Loucy (cell line): Measurements from ENCODE around the gene LMO2.

ENCODE experiments used
- H2AFZ ChIP-seq: fragments of 200-600 bp; sonication (generic); 2 replicates; pipeline ENCODE4 v1.6.0; 2016; ENCODE audit warnings: antibody characterized with exemption, mild to moderate bottlenecking, low read length, moderate library complexity
- H3F3A ChIP-seq: fragments of 200-600 bp; 2 replicates; pipeline ENCODE4 v1.6.0; 2016; ENCODE audit warnings: antibody characterized with exemption, low read depth, mild to moderate bottlenecking
- H3K27me3 ChIP-seq: fragments of 200-600 bp; sonication (generic); 2 replicates; pipeline ENCODE4 v1.6.1; 2014; ENCODE audit warnings: low read length, mild to moderate bottlenecking; ENCODE audit not compliant: insufficient read depth, poor library complexity, severe bottlenecking
- H3K36me3 ChIP-seq: fragments of 200-600 bp; sonication (generic); 2 replicates; pipeline ENCODE4 v1.6.1; 2016; ENCODE audit warnings: low read length; ENCODE audit not compliant: insufficient read depth
- H3K4me1 ChIP-seq: fragments of 200-600 bp; sonication (generic); 2 replicates; pipeline ENCODE4 v1.5.1; 2014; ENCODE audit warnings: low read length, mild to moderate bottlenecking; ENCODE audit not compliant: insufficient read depth, poor library complexity, severe bottlenecking
- H3K4me2 ChIP-seq: fragments of 200-600 bp; sonication (generic); 2 replicates; pipeline ENCODE4 v1.6.0; 2014; ENCODE audit warnings: antibody characterized with exemption, low read length, low read depth, mild to moderate bottlenecking; ENCODE audit not compliant: poor library complexity, severe bottlenecking
- H3K4me3 ChIP-seq: fragments of 200-600 bp; sonication (generic); 2 replicates; pipeline ENCODE4 v1.5.1; 2014; ENCODE audit warnings: low read length, mild to moderate bottlenecking, mixed read lengths; ENCODE audit not compliant: poor library complexity, severe bottlenecking
- H3K79me2 ChIP-seq: fragments of 200-600 bp; sonication (generic); 2 replicates; pipeline ENCODE4 v1.6.1; 2014; ENCODE audit warnings: low read length; ENCODE audit not compliant: insufficient read depth
- H3K9ac ChIP-seq: fragments of 200-600 bp; sonication (generic); 2 replicates; pipeline ENCODE4 v1.6.0; 2014; ENCODE audit warnings: mild to moderate bottlenecking, low read depth, low read length, moderate library complexity; ENCODE audit not compliant: poor library complexity, severe bottlenecking
- H3K9me2 ChIP-seq: fragments of 200-600 bp; sonication (generic); replicated peaks from 2 replicates; pipeline ENCODE4 v1.6.1; 2016; ENCODE audit warnings: low read depth, low read length, mixed read lengths
- H3K9me3 ChIP-seq: fragments of 200-600 bp; sonication (generic); 2 replicates; pipeline ENCODE4 v1.6.1; 2014; ENCODE audit warnings: mild to moderate bottlenecking, antibody characterized with exemption, low read length, low read depth; ENCODE audit not compliant: insufficient read depth
- H4K20me1 ChIP-seq: fragments of 200-600 bp; sonication (generic); 2 replicates; pipeline ENCODE4 v1.6.0; 2014; ENCODE audit warnings: antibody characterized with exemption, low read length, mild to moderate bottlenecking; ENCODE audit not compliant: insufficient read depth, poor library complexity, severe bottlenecking
- CTCF ChIP-seq: fragments of 200-600 bp; sonication (generic); conservative IDR thresholded peaks from 2 replicates; pipeline ENCODE4 v1.5.1; 2014; ENCODE audit warnings: mild to moderate bottlenecking, antibody characterized with exemption, low read length
- EZH2phosphoT487 ChIP-seq: fragments of 200-600 bp; IDR thresholded peaks from 2 replicates; pipeline ENCODE4 v1.6.1; 2018; ENCODE audit warnings: antibody characterized with exemption, mild to moderate bottlenecking, moderate library complexity, borderline replicate concordance

Gene LMO2

GRCh38 chr11:33935461-33936456 lies 43.9 kb upstream of the LMO2 start:
- peaks cover 33% of the 10 kb centered on the region for H3K4me1 ChIP-seq
- H3K4me3 ChIP-seq: no peak overlapping the region
- no peak overlapping the region for H3K9ac ChIP-seq
- no peak for TF ChIP-seq CTCF
- no peaks in the 10 kb centered on the region for H4K20me1 ChIP-seq
- no peaks in the 10 kb centered on the region for H3K9me2 ChIP-seq
- H3K4me2 ChIP-seq: no peak overlapping the region
- no peaks in the 10 kb centered on the region for H3K79me2 ChIP-seq
- H3K27me3 ChIP-seq: no peaks in the 10 kb centered on the region
- no peaks in the 10 kb centered on the region for H3K36me3 ChIP-seq
- H2AFZ ChIP-seq: peak overlapping the region; percentile 20; the same call in 1 of the 2 replicates
- no peaks in the 10 kb centered on the region; the same call in 1 of the 2 replicates for H3K9me3 ChIP-seq
- no peaks in the 10 kb centered on the region for H3F3A ChIP-seq

GRCh38 chr11:33935005-33935404 lies 43.1 kb upstream of the LMO2 start:
- Histone ChIP-seq H3K4me1 (peaks cover 40% of the 10 kb centered on the region), H3F3A (no peaks in the 10 kb centered on the region), H4K20me1 (no peaks in the 10 kb centered on the region), H2AFZ (peak overlapping the region; percentile 20; the same call in 1 of the 2 replicates), H3K4me2 (no peak overlapping the region), H3K9me2 (no peaks in the 10 kb centered on the region), H3K27me3 (no peaks in the 10 kb centered on the region), H3K9ac (no peak overlapping the region), H3K4me3 (no peak overlapping the region), H3K79me2 (no peaks in the 10 kb centered on the region), H3K36me3 (no peaks in the 10 kb centered on the region), H3K9me3 (no peaks in the 10 kb centered on the region; the same call in 1 of the 2 replicates)
- TF ChIP-seq EZH2phosphoT487 (no peak), CTCF (no peak)

- peak overlapping the region; percentile 7; the same call in 1 of the 2 replicates for H2AFZ ChIP-seq
- no peaks in the 10 kb centered on the region for H3K9me2 ChIP-seq
- H3K79me2 ChIP-seq: no peaks in the 10 kb centered on the region
- no peaks in the 10 kb centered on the region; the same call in 1 of the 2 replicates for H3K9me3 ChIP-seq
- H3K4me3 ChIP-seq: no peak overlapping the region
- H3F3A ChIP-seq: no peaks in the 10 kb centered on the region
- no peaks in the 10 kb centered on the region for H3K27me3 ChIP-seq
- no peak overlapping the region for H3K9ac ChIP-seq
- peaks cover 41% of the 10 kb centered on the region for H3K4me1 ChIP-seq
- no peaks in the 10 kb centered on the region for H4K20me1 ChIP-seq
- H3K36me3 ChIP-seq: no peaks in the 10 kb centered on the region
- H3K4me2 ChIP-seq: no peak overlapping the region
- no peak for TF ChIP-seq CTCF
- no peak for TF ChIP-seq EZH2phosphoT487
Observed at GRCh38 chr11:33934450-33934849, 42.6 kb upstream of the LMO2 start.
